Measurements from ENCODE around the gene FRMD4B.
A peak's percentile ranks its signal among the peaks of the same experiment; 100 is the strongest.

FRMD4B gene

DNA sequence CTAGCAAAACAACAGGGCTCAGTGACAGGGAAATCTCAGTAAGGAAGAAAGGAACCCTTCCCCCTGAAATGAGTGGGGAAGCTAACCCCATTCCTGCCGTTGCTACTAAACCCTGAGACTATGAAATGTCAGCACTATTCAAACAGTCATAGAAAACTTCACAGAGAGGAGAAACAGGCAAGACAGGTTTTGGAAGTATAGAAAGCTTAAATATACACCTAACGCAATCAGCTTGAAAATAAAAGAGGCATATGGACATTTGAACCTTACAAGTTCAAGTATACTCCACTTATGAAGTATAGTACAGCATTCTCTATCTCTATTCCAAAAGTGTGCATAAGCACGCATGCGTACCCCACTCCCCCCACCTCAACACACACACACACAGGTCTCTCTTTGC is 17.6 kb upstream of the FRMD4B start:
- DNase-seq, result no peak

- DNase-seq, result no peak
Observed at GRCh38 chr3:69400683-69401082, 14.8 kb upstream of the FRMD4B start.

DNA sequence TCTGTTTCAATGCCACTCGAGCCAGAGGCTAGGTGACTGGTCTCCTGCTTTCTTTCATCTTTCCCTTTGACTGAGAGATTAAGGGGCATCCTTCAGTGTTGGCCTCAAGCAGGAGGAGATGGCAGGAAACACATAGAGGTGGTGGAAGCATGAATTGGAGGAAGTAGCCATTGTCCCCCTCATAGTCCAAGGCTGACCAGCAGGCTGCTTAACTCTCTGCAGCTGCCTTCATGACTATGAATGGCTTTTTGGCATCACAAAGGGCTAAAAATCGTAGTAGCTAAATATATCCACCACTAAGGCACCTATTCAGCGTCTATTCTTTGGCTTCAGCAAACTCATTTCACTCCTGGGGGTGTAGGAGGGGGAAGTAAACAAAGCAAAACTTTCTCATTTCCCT is 7.0 kb upstream of the FRMD4B start:
- no peak for DNase-seq

DNA sequence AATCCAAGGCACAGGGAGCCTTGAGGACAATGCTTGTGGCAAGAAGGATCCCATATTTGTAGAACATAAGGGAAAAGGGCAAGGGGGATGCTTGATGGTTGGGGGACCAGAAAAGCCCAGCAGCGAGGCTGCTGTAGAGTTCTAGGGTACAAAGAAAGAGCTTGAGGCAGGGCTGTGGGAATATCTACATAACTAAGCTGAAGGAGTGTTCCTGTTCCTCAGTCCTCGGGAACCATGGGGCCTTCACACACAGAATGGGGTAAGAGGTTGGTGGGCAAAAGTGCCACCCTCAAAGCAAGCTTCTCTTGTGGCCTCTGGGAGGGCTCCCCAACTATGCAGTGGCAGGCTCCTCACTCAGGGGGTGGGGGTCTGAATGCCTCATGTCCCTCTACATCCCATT is 6.5 kb upstream of the FRMD4B start:
- no peak for DNase-seq

- no peak for DNase-seq
Observed at GRCh38 chr3:69391554-69391953, 5.7 kb upstream of the FRMD4B start.

GRCh38 chr3:69390771-69391170 is 4.9 kb upstream of the FRMD4B start:
- DNase-seq, result no peak

DNA sequence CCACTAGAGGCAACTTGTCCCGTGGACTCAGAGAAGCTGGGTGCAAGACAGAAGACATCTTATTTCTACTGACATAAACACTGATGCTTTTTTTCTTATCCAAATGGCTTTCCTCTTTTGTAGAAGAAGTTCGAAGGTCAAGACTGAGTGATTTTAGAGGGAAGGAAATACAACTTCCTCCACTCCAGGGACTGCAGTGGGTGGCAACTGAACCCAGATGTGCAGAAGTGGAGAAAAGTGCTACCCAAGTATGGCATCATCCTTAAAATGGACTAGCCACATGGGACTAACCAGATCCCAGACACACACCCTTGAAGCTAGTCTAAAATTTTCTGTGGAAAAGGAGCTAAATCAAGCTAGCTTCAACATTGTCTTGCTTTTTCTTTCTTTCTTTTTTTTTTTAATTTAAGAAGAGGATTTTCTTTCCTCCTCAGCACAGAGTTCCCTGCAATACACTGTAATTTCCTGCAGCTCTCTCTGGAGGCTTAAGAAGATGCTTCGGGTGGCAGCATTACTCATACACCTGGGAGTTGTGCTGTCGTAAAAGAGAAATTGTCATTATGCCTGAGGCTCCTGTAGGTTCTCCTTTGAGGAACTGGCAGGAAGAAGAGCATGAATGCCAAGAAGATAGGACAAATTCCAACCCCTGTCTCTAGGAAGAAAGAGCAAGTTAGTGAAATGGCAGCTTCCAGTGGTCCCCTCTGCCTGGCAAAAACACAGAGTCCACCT is 3.8 kb upstream of the FRMD4B start:
- DNase-seq, result peak; percentile 74 to 82

DNA sequence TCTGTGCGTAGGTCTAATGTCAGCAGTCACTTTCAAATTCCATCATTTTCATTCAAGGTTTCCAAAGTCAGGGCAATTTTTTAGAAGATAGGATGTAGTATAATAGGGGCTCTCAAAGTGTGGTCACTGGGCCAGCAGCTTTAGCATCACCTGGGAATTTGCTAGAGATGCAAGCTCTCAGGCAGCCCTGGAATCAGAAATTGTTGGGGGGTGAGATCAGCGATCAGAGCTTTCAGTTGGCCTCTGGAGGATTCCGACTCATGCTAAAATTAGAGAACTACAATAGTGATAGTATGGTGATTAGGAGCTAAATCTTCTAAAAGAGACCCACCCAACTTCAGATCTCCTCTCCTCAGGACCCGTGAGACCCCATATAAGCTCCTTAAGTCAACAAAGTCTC is 2.4 kb upstream of the FRMD4B start:
- no peak for DNase-seq

- DNase-seq, result no peak
Observed at GRCh38 chr3:69386556-69387385, 883 bp upstream of the FRMD4B start.

- no peak for DNase-seq
Observed at GRCh38 chr3:69385123-69385722, 665 bp downstream of the FRMD4B start.

- peak; percentile 10 to 44 for DNase-seq
Observed at GRCh38 chr3:69384326-69384725, 1.6 kb downstream of the FRMD4B start.

- no peak for DNase-seq
Observed at GRCh38 chr3:69379661-69380060, 6.2 kb downstream of the FRMD4B start.

DNA sequence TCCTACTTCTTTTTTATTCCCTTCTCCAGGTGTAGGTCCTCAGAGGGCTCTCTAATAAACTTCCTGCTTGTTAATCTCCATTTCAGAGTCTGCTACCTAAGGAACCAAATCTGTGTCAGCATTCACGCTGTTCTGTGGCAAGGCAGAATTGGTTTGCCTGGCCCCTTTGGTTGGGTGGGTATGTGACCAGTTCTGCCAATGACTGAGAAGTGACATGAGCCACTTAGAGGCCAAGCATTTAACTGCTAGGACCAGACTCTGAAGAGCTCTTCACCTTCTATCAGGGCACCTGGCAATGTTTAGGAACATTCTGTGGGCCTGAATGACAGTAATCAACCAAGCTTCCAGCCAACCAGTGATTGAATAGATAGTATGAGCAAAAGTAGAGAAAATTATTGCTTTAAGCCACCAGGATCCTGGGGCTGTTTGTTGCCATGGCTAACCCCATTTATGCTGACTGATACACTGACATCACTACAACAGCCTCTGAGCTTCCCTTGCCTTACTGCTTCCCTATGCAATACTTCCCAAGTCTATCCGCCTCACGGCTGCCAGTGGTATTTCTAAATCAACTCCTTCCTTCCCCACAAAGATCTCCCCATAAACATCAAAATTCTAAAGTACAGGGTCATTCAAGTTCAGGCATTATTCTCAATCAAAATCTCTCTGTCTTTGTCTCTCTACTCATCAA is 7.6 kb downstream of the FRMD4B start:
- DNase-seq, result peak; percentile 16 to 43

DNA sequence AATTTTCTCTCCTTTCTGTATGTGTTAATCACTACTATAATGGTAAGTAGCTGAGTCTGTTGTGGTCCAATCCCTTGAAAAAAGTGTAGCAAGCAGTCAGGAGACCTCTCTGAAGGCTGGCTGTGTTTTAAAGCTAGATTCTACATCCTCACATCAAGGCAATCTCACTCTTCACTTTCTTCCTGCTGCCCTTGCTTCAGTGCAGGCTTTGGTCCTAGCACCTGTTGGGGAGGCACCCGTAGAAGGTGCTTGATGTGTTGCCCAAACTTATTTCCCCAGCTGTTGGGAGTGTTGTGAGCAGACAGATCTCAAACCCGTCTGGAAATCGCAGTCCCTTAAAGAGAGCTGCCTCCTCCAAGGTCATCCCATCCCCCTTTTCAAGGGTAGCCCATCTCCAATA is 8.6 kb downstream of the FRMD4B start:
- DNase-seq, result no peak

- DNase-seq, result no peak
Observed at GRCh38 chr3:69376731-69377130, 9.2 kb downstream of the FRMD4B start.

- no peak for DNase-seq
Observed at GRCh38 chr3:69371816-69372215, 14.1 kb downstream of the FRMD4B start.

- no peak for DNase-seq
Observed at GRCh38 chr3:69370901-69371301, 15.0 kb downstream of the FRMD4B start.

DNA sequence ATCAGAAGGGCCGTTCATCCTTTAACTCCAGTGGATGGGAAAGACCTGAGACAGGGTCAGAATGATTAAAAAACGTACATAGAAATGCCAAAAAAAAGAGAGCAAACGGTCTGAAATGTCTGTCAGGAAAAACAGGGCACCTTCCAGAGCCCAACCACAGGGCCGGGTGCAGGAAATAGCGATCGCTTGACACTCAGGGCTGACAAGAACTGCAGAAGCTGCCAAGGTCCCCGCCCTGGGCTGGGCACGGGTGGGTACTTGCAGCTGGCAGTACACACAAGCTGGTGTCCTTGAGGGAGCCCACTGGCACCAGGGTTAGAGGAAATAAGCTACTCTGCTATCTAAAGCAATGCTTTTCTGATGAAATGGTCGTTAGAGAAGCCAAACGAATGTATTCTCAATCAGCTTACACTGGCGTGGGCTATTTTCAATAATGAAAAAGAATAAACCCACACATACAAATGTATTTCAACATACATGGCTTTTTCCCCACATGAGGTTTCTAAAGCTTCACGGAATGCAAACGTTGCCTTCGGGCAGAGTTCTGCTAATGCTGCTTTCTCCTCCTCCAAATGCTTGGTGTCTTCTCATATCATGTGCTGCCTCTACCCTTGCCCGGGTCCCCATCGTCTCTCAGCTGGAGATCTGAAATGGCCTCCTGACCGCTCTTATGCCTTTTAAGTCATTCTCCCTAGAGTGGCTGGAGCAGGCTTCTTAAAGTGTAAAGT is 15.6 kb downstream of the FRMD4B start:
- DNase-seq, result peak; percentile 53 to 64

GRCh38 chr3:69368129-69368741 is 17.7 kb downstream of the FRMD4B start:
- peak in 1 of 2 donors; percentile 41 for DNase-seq

DNA sequence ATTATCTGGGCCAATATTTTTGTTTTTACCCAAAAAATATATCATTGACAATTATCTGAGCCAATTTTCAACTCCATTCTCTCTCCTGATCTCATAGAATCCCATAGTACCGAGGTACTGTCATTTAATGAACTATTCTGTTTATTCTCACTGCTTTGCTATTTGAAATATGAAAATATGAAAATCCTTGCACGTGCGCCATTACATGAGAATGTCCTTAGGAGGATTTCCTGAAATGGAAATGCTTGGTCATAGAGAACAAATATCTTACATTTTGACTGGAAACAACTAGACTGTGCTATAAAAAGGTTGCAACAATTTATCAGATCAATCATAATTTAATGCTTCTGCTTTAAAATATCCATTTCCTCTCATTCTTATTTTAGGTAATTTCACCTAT is 18.3 kb downstream of the FRMD4B start:
- DNase-seq, result no peak

DNA sequence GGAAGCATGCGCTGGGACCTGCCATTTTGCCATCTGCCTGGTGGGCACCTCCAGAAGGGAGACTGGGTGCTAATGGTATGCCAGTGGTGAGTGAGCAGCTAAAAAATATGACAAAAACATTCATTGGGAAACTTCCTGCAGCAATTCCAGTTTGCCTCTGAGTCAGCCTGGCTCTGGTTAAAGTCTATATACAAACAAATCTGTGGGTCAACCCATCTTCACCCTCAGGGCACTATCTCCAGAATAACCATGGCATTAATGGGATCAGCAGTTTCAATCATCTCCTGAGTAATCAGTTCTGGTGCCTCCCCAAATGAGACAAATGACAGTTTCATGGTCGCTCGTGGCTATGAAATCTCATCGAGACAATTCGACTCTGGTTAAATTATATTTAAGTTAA is 21.5 kb downstream of the FRMD4B start:
- DNase-seq, result peak; percentile 31 to 34

- DNase-seq, result no peak
Observed at GRCh38 chr3:69360690-69361089, 25.2 kb downstream of the FRMD4B start.
